NOMO-1 (cell line): Measurements from ENCODE around the gene MEF2C.

Experiments
- DNase-seq, 2 experiments: peaks; one replicate each; lab custom pipeline; 2025; ENCODE audit not compliant: unreplicated experiment in 2 of 2; lab: John Stamatoyannopoulos, UW

Gene MEF2C

DNA sequence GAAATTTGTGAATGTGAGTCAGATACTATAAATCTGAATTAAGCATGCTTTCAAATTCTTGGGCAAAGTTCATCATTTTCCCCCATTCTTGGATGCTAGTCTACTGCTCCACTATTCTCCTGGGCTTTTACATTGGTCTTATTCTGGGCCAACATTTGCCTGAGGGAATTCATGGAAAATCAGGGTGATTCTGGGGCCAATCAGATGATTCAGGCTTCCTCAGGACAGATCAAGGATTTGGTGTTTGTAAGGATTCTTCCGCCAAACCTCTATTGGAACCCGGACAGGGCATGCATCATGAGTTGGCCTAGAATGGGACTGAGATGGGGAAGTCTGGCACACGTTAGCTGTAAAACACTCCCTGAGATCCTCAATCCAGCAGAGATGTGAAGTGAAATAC is 113.8 kb downstream of the MEF2C start:
- DNase-seq: no peak

GRCh38 chr5:88768411-88768810 is 114.6 kb downstream of the MEF2C start:
- no peak for DNase-seq

DNA sequence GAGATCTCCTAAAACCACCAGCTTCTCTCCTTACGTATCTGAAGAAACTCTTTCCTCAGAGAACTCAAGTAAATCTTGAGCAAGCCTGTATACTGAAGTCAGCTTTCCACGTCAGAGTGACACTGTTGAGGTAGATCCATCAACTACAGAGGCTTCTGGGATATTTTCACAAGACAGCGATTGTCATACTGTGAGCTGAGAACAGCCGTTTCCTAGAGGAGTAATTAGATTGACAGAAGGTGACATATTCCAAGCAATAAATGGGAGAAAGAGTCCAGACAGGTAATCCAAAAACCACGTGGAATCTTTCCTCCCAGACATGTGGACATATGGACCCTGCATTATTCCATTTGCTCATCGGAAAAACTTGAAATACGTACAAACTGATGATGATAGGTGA is 117.2 kb downstream of the MEF2C start:
- no peak for DNase-seq

GRCh38 chr5:88765171-88765570 is 117.8 kb downstream of the MEF2C start:
- no peak for DNase-seq

GRCh38 chr5:88761939-88762338 is 121.0 kb downstream of the MEF2C start:
- DNase-seq: no peak

DNA sequence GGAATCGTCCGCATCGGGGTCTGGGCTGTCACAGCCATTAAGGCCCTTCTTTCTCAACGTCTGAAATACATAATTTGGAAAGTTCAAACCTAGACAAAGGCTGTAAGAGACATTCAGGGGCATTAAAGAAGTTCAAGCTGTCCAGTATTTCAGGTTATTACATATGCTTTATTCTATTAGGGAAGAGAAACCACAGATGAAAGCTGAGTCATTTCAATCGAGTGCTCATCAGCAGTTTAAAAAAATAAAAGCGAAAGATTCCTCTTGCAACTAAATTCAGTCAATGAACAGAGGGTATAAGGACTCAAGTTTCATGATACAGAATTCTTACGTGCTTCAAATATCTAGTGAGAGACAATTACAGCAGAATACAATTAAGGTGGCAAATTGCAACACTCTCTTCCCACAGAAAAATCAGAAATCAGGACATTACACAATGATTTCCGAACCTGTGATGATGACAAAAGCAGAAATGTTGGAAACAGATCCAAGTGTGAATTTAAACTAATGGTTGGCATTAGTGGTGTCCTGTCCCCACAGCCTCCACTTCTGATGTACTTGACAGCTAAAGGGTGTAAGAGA is 121.6 kb downstream of the MEF2C start:
- peak in 1 of 2 experiments; percentile 50 for DNase-seq

- DNase-seq: peak in 1 of 2 experiments; percentile 19
These were observed 122.5 kb downstream of the MEF2C start for GRCh38 chr5:88760527-88760926.

DNA sequence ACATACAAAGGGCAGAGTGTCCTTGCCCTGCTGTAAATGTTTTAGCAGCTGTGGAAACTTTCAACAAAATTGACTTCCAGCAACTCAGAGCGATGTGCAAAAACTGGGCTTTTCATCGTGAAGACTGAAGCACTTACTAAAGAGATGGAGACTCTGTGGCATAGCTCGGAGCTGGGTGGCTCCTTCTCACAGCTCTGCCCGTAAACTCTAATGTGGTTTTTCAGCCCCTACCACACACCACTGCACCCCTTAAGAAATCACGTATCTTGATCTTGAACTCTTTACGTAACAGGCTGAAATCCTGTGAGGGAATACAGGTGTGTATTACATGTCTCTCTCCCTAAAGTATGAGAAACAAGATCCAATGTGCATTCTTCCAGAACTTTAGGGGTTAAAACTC is 124.4 kb downstream of the MEF2C start:
- DNase-seq: no peak

DNA sequence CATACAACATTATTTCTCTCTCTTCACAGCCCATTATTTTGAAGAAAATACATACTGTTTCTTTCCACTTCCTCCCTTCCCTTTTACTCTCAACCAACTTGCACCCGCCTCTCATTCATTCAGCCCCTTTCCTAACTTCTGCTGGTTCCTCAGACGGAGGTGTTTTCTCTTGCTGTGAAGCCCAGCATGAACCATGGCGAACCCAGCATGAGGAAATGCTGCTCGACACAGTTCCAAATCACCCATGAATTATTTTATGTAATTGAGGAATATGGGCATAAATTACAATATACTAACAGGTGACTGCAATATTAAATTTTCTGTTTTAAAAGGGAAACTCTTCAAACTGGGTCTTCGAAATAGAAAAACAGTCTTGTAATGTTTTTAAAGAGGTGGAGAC is 124.8 kb downstream of the MEF2C start:
- DNase-seq: no peak

GRCh38 chr5:88756953-88757352 is 126.0 kb downstream of the MEF2C start:
- no peak for DNase-seq

GRCh38 chr5:88748666-88749065 is 134.3 kb downstream of the MEF2C start:
- DNase-seq: no peak

- DNase-seq: no peak
These were observed 136.5 kb downstream of the MEF2C start for GRCh38 chr5:88746438-88746882.

DNA sequence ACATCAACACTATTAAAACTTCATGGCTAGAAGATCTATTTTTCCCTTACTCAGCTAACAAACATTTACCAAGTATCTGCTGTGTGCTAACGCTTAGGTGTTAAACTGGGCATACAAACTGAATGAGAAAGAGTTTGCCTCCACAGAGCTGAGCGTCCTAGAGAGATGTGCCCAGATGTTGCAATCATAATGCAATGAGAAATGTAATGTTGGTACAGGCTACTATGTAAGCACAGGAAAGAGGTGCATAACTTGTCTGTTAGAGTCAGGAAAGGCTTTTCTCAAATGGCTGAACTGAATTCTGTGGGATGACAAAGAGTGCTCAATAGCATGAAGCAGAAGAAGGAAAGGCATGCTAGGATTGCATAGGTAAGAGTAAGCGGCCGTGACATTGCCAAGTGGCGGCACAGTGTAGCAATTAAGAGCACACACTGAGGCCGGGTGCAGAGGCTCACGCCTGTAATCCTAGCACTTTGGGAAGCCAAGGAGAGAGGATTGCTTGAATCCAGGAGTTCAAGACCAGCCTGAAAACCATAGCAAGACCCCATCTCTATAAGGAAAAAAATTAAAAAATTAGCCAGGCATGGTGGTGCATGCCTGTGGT is 137.8 kb downstream of the MEF2C start:
- DNase-seq: no peak

DNA sequence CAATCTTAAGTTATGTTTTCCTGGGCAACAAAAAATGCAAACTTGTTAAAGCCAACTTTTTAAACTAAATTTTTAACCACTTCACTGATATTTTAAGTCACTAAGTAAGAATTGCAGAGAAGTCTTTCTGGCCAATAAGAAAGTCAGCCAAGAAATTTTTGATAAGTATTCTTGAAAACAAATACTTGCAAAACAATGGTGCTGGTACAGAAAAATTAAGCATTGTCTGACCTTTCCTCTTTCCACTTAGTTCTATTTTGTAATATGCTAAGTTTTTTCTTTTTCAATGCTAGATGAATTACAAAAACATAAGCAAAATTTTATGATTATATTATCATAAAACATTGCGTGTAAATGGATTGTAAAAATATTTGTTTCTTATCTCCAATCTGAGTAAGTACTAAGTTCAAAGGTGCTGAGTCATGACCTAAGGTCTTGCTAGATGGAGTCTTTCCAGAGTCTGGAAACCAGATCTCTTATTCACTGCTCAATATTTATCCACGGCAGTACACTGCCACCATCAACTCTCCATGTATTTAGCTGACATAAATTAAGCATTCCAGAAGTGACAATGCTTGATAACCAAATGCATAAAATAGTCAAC is 139.7 kb downstream of the MEF2C start:
- DNase-seq: no peak

- DNase-seq: no peak
These were observed 141.0 kb downstream of the MEF2C start for GRCh38 chr5:88741964-88742363.

- peak in 1 of 2 experiments; percentile 8 for DNase-seq
These were observed 142.3 kb downstream of the MEF2C start for GRCh38 chr5:88740604-88741185.

DNA sequence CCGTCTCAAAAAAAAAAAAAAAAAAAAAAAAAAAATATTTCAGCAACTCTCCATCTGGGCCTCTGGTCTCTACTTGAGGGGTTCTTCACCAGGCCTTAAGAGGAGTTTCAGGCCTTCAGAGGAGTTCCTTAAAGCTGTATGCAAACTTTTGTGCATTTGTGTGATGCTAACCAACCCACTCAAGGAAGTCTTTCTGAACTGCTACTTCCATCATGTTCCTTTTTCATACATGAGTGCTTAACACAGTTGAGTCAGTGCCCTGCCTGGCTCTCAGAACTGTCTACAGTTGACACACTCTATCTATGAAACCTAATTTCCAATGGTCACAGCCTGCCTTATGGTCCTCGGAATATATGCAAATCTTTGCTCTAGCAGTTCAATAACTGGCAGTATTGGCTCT is 146.5 kb downstream of the MEF2C start:
- DNase-seq: no peak

- peak; percentile 10 to 16 for DNase-seq
These were observed 148.0 kb downstream of the MEF2C start for GRCh38 chr5:88734983-88735382.

- peak; percentile 50 to 77 for DNase-seq
These were observed 148.8 kb downstream of the MEF2C start for GRCh38 chr5:88734191-88734640.

DNA sequence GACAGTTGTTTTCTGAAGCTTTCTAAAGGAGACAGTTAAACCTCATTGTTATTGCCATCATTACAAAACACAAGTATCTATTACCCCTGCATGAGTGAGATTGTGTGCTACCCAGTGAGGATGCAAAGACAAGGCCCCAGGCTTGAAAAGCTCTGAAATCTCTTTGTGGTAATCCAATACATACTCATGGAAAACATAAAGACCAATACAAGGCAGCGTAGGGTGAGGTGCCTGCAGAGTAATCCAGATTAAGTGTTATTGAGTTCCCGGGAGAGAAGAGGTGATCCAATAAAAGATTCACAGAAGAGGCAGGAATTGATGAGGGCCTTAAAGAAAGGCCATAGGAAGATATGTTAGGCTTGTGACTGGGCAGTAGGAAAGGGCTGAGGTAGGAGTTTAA is 150.1 kb downstream of the MEF2C start:
- DNase-seq: no peak

DNA sequence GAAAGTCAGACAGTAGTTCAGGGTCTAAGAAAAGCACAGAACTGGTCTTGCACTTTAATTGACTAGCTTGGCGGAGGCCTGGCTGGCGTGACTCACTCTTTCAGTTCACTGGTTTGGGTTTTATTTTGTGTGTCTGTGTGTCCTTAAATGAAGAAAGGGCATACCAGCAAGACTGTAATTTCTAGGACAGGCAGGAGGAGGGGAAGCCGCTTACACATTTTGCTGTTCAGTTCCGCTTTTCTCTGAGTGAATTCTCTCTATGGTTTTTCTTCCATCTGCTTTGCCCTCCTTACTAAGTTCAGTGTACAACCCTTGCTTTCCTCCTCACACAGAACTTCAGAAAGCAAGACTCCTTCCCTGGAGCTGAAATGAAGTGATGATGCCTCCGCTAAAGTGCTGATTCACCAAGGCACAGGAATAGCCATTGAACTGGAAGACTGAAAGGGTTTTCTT is 150.8 kb downstream of the MEF2C start:
- peak; percentile 88 to 95 for DNase-seq

GRCh38 chr5:88729829-88730182 is 153.2 kb downstream of the MEF2C start:
- no peak for DNase-seq
